Psoas muscle (tissue), 8 donors: Measurements from ENCODE around the gene PLEKHN1. TPM values are rescaled to one million over a fixed set of nuclear protein-coding genes. Genes with fewer than 3 reads are reported as not detected.
"Not testable (repeated sequence)": the region's sequence is repeated elsewhere in the genome, so short reads cannot be mapped to it uniquely, and the experiment has no call there.

ENCODE experiments used
- ATAC-seq, 4 donors: fragments of 200-7000 bp; cut with Tn5 transposase; one replicate each; pipeline ENCODE4 v1.9.1; 2020; ENCODE audit warnings: moderate library complexity in 3 of 4, mild to moderate bottlenecking in 2 of 4
- DNase-seq, 2 donors: peaks; one replicate each; pipeline ENCODE4 v3.0.0-alpha.2; 2020
- H3K27ac ChIP-seq: fragments of 200-600 bp; one replicate; pipeline ENCODE4 v1.8.0; 2022
- H3K27me3 ChIP-seq, 3 donors: fragments of 200-600 bp in 1 of 3; one replicate each; pipeline versions ENCODE4 v1.6.1 to v1.8.0; 2013 to 2022; ENCODE audit warnings: low read length in 2 of 3, mild to moderate bottlenecking in 2 of 3, moderate library complexity in 1 of 3; ENCODE audit not compliant: insufficient read depth in 3 of 3
- H3K36me3 ChIP-seq, 2 donors: fragments of 200-600 bp in 1 of 2; one replicate each; pipeline versions ENCODE4 v1.6.1 to v1.8.0; 2013 to 2022; ENCODE audit warnings: low read depth in 1 of 2, mild to moderate bottlenecking in 1 of 2, moderate library complexity in 1 of 2; ENCODE audit not compliant: insufficient read depth in 1 of 2
- H3K4me1 ChIP-seq: fragments of 200-600 bp; one replicate; pipeline ENCODE4 v1.8.0; 2022
- H3K4me3 ChIP-seq: fragments of 200-600 bp; one replicate; pipeline ENCODE4 v1.8.0; 2022; ENCODE audit warnings: mild to moderate bottlenecking
- H3K9me3 ChIP-seq: fragments of 200-600 bp; one replicate; pipeline ENCODE4 v1.8.0; 2022
- WGBS, 3 donors: extraction: QIAGEN DNeasy Blood & Tissue Kit; methylation state at CpG; one replicate each; pipeline versions ENCODE4 v1.1.6 to v1.1.7; 2013; 5-methylcytosine and 5-hydroxymethylcytosine counted together
- intact Hi-C, 2 donors: fragments of 100-400 bp; cut with DNase I; formaldehyde crosslinking; loops; one replicate each; pipeline versions ENCODE4 v1.11.0 to v1.14.2; 2022
- polyA plus RNA-seq, 3 donors: library from polyadenylated mRNA; stranded (reverse); fragments of 200-250 nt; gene quantifications; one replicate each; pipeline ENCODE4 v1.2.3, GENCODE V29; 2013
- total RNA-seq, 4 donors: library from RNA; stranded (reverse); fragmentation: NEBNext Ultra II Directional in 2 of 4; extraction: Animal tissue kit (Norgen Biotek cat#: 25700) in 2 of 4; gene quantifications; one replicate each; pipeline versions ENCODE4 v1.2.1 to v1.2.4, GENCODE V29; 2021 to 2023
- TF ChIP-seq, protein P1 (sequence below): fragments of 200-600 bp; IDR thresholded peaks from one replicate; pipeline ENCODE4 v1.8.0; 2022; ENCODE audit warnings: antibody characterized with exemption
- donor health status: healthy with polysubstance abuse.
- donor health status: DM: no; HTN: no; CAD: no; lungs with moderate emphysema.
- donor health status: Bipolar disorder and iron deficiency.
- donor health status: healthy.
- donor health status: DM: yes; HTN: yes; CAD: no.
- donor health status: DM: no; HTN: no; CAD: no.
- donor health status: DM: no; HTN: no; CAD: no.
- donor health status: DM: yes; HTN: yes; CAD: no.

The PLEKHN1 gene
- total and polyA plus RNA-seq, 7 donors: 0.03 TPM; not detected in 6

DNA sequence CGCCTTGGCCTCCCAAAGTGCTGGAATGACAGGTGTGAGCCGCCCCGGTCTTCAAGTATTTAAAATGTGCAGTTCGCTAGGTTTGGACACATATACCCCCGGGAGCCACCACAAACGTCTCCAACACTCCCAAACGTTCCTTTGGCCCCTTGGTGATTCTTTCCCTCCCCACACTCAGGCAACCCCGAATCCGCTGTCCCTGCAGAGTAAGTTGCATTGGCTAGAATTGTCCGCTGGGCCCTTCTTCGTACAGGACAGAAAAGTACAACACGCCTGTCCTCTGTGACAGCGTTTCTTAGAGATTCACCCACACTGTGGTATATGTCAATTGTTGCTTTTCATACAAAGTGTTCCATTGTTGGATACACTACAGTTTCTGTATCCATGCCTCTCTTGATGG lies 18.8 kb downstream of the PLEKHN1 start:
- 76 to 78% (median 78%) methylated on average over 13 of the region's 13 CpGs for WGBS, 3 donors
- DNase-seq: no peak

DNA sequence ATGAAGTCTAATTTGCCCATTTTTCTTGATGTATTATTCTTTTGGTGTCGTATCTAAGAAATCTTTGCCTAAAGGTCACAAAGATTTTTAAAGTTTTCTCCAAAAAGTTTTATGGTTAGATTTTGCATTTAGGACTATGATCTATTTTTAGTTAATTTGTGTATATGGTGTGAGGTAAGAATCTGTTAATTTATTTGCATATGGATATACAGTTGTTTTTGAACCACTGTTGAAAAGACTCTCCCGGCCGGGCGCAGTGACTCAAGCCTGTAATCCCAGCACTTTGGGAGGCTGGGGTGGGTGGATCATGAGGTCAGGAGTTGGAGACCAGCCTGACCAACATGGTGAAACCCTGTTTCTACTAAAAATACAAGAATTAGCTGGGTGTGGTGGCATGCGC lies 21.8 kb downstream of the PLEKHN1 start:
- H3K4me3 ChIP-seq, H3K27ac ChIP-seq, intact Hi-C loops, H3K9me3 ChIP-seq, ATAC-seq, DNase-seq, H3K36me3 ChIP-seq, H3K27me3 ChIP-seq, H3K4me1 ChIP-seq: not testable (repeated sequence)
- 82 to 91% (median 83%) methylated on average over 5 of the region's 5 CpGs for WGBS, 3 donors

More for the DNA sequence above, 18.8 kb downstream of the PLEKHN1 start:
- ATAC-seq: no peak
- peaks cover 20% of the 10 kb centered on the region for H3K4me1 ChIP-seq
- no peak overlapping the region for H3K4me3 ChIP-seq
- H3K27ac ChIP-seq: no peak overlapping the region
- intact Hi-C loops: loop anchor here in 1 of 2 donors (2.0 kb wide), 2 partner anchors 14 to 78 kb away; no protein-coding TSS in a partner anchor
- H3K36me3 ChIP-seq: no peaks in the 10 kb centered on the region
- H3K9me3 ChIP-seq: no peaks in the 10 kb centered on the region
- no peaks in the 10 kb centered on the region for H3K27me3 ChIP-seq
- TF ChIP-seq, protein P1, sequence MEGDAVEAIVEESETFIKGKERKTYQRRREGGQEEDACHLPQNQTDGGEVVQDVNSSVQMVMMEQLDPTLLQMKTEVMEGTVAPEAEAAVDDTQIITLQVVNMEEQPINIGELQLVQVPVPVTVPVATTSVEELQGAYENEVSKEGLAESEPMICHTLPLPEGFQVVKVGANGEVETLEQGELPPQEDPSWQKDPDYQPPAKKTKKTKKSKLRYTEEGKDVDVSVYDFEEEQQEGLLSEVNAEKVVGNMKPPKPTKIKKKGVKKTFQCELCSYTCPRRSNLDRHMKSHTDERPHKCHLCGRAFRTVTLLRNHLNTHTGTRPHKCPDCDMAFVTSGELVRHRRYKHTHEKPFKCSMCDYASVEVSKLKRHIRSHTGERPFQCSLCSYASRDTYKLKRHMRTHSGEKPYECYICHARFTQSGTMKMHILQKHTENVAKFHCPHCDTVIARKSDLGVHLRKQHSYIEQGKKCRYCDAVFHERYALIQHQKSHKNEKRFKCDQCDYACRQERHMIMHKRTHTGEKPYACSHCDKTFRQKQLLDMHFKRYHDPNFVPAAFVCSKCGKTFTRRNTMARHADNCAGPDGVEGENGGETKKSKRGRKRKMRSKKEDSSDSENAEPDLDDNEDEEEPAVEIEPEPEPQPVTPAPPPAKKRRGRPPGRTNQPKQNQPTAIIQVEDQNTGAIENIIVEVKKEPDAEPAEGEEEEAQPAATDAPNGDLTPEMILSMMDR: no peak

DNA sequence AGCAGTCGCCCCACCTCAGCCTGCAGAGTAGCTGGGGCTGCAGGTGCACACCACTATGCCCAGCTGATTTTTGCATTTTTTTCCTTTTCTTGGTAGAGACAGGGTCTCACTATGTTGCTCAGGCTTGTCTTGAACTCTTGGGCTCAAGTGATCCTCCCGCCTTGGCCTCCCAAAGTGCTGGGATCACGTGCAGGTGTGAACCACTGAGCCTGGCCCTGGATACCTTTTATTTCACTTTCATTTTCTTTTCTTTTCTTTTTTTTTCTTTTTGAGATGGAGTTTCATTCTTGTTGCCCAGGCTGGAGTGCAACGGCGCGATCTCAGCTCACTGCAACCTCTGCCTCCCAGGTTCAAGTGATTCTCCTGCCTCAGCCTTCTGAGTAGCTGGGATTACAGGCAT lies 25.0 kb downstream of the PLEKHN1 start:
- 90 to 99% (median 95%) methylated on average over 6 of the region's 6 CpGs for WGBS, 3 donors
- ATAC-seq, H3K4me3 ChIP-seq, H3K9me3 ChIP-seq, DNase-seq, H3K4me1 ChIP-seq, intact Hi-C loops, H3K36me3 ChIP-seq, H3K27me3 ChIP-seq, H3K27ac ChIP-seq: not testable (repeated sequence)

DNA sequence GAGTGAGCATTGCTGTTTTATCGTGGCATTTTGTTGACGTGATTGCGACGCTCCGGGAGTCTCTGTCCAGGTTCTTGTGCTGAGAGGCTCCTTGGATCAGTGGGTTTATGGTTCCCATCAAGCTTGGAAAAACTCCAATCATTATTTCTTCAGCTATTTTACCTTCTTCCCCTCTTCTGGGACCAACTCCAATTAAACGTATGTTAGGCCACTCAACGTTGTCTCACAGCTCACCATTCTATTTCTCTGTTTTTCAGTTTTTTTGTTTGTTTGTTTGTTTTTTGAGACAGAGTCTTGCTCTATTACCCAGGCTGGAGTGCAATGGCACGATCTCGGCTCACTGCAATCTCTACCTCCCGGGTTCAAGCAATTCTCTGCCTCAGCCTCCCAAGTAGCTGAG lies 25.6 kb downstream of the PLEKHN1 start:
- H3K9me3 ChIP-seq: no peaks in the 10 kb centered on the region
- no peak overlapping the region for H3K27ac ChIP-seq
- TF ChIP-seq, protein P1: no peak
- DNase-seq: no peak
- 96 to 97% (median 97%) methylated on average over 10 of the region's 10 CpGs for WGBS, 3 donors
- intact Hi-C loops: no loop called here
- no peaks in the 10 kb centered on the region for H3K36me3 ChIP-seq
- H3K4me1 ChIP-seq: no peaks in the 10 kb centered on the region
- no peak for ATAC-seq
- H3K4me3 ChIP-seq: no peak overlapping the region
- no peaks in the 10 kb centered on the region for H3K27me3 ChIP-seq

DNA sequence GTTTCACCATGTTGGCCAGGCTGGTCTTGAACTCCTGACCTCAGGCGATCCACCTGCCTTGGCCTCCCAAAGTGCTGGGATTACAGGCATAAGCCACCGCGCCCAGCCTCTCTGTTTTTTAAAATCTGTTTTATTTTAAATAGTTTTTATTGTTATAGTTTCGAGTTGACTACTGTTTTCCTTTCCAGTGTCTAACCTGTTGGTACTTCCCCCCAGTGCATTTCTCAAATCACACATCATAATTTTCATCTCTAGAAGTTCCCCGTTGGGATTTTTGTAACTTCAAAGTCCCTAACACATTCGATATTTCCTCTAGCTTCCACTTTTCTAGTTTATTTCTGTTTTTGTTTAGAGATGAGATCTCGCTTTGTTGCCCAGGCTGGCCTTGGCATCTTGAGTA lies 26.1 kb downstream of the PLEKHN1 start:
- Histone ChIP-seq H3K27ac (no peak overlapping the region), H3K27me3 (no peaks in the 10 kb centered on the region), H3K9me3 (no peaks in the 10 kb centered on the region), H3K4me3 (no peak overlapping the region), H3K4me1 (no peaks in the 10 kb centered on the region), H3K36me3 (no peaks in the 10 kb centered on the region)
- intact Hi-C loops: no loop called here
- ATAC-seq: no peak
- TF ChIP-seq, protein P1: no peak
- no peak for DNase-seq
- 93 to 94% (median 94%) methylated on average over 7 of the region's 7 CpGs for WGBS, 3 donors

- Histone ChIP-seq H3K4me3 (no peak overlapping the region), H3K9me3 (no peaks in the 10 kb centered on the region), H3K36me3 (no peaks in the 10 kb centered on the region), H3K4me1 (no peaks in the 10 kb centered on the region), H3K27ac (no peak overlapping the region), H3K27me3 (peaks cover 0 to 7% (median 0%) of the 10 kb centered on the region in 3 donors)
- TF ChIP-seq, protein P1: no peak
- ATAC-seq: no peak
- WGBS, 3 donors: 66 to 72% (median 67%) methylated on average over 15 of the region's 15 CpGs
- intact Hi-C loops: no loop called here
- peak in 1 of 2 donors; percentile 9 for DNase-seq
These were observed 27.2 kb downstream of the PLEKHN1 start for GRCh38 chr1:993379-993995.

DNA sequence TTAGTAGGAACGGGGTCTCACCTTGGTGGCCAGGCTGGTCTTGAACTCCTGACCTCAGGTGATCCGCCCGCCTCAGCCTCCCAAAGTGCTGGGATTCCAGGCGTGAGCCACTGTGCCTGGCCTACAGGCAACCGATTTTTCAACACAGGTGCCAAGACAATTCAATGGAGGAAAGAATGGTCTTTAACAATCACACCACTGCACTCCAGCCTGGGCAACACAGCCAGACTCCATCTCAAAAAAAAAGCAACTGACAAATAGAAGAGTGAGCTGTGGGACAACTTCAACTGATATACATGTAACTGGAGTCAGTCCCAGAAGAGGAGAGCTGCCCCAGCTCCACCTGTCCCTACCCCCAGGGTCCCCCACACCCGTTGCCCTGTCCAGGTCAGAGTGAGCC lies 28.3 kb downstream of the PLEKHN1 start:
- intact Hi-C loops, H3K4me1 ChIP-seq, H3K9me3 ChIP-seq, H3K36me3 ChIP-seq, ATAC-seq, H3K27me3 ChIP-seq, H3K4me3 ChIP-seq, H3K27ac ChIP-seq: not testable (repeated sequence)
- DNase-seq: peak in 1 of 2 donors; percentile 12
- 81 to 86% (median 82%) methylated on average over 6 of the region's 6 CpGs for WGBS, 3 donors
